H1 (cell line): ENCODE results near the gene ATG7. TPM values are rescaled to one million over a fixed set of nuclear protein-coding genes. Genes with fewer than 3 reads are reported as not detected.

Experiments used
- CTCF ChIA-PET: fragments of 300-600 bp; sonication (Branson Sonifier 250); formaldehyde crosslinking; loops from one replicate; lab custom pipeline; 2021; ENCODE audit not compliant: partially characterized antibody; lab: Charles Lee
- POLR2A ChIA-PET: fragments of 300-600 bp; sonication (Branson Sonifier 250); formaldehyde crosslinking; loops from one replicate; lab custom pipeline; 2021; ENCODE audit warnings: inconsistent platforms; ENCODE audit not compliant: partially characterized antibody; lab: Charles Lee
- DNase-seq, 2 experiments: peaks; one replicate each; pipeline versions ENCODE4 v3.0.0 to v3.0.0-alpha.2; 2010 to 2022; ENCODE audit warnings: low spot score in 2 of 2, low read depth in 1 of 2, mixed read lengths in 1 of 2
- FAIRE-seq: peaks from 2 replicates; lab custom pipeline; 2011; peaks lifted over from hg19 to GRCh38; lab: Jason Lieb, UNC
- H2AFZ ChIP-seq: 2 replicates; pipeline ENCODE4 v1.8.1; 2012; ENCODE audit warnings: low read length, inconsistent platforms
- H2AK5ac ChIP-seq: 2 replicates; pipeline ENCODE4 v1.6.1; 2013; ENCODE audit warnings: low read depth, low read length
- H2BK120ac ChIP-seq: replicated peaks from 2 replicates; pipeline ENCODE3; 2013; ENCODE audit warnings: low read depth, low read length, inconsistent platforms
- H2BK12ac ChIP-seq: 2 replicates; pipeline ENCODE4 v1.6.1; 2013; ENCODE audit warnings: low read depth, low read length
- H2BK15ac ChIP-seq: 2 replicates; pipeline ENCODE4 v1.6.1; 2013; ENCODE audit warnings: low read length
- H2BK20ac ChIP-seq: 2 replicates; pipeline ENCODE4 v1.6.1; 2013; ENCODE audit warnings: low read length
- H2BK5ac ChIP-seq: 2 replicates; pipeline ENCODE4 v1.6.1; 2013; ENCODE audit warnings: low read depth, low read length
- H3K14ac ChIP-seq: 2 replicates; pipeline ENCODE4 v1.6.1; 2013; ENCODE audit warnings: inconsistent platforms; ENCODE audit not compliant: insufficient read length
- H3K18ac ChIP-seq: 2 replicates; pipeline ENCODE4 v1.6.1; 2013; ENCODE audit warnings: low read length; ENCODE audit errors: extremely low read depth
- H3K23ac ChIP-seq: 2 replicates; pipeline ENCODE4 v1.6.1; 2013; ENCODE audit warnings: inconsistent platforms; ENCODE audit not compliant: insufficient read length
- H3K23me2 ChIP-seq: 2 replicates; pipeline ENCODE4 v1.6.1; 2013; ENCODE audit warnings: low read depth, low read length
- H3K27ac ChIP-seq: 2 replicates; pipeline ENCODE4 v1.6.1; 2011; ENCODE audit warnings: low read depth, low read length, inconsistent platforms
- H3K27me3 ChIP-seq, 4 experiments: replicated peaks in 1 of 4; 1 replicate in 1 of 4; 2 replicates in 3 of 4; pipeline versions ENCODE4 v1.6.1 to v1.8.1; 2011 to 2013; ENCODE audit warnings: low read length in 3 of 4, mild to moderate bottlenecking in 3 of 4, inconsistent platforms in 2 of 4, mixed read lengths in 2 of 4, moderate library complexity in 1 of 4; ENCODE audit not compliant: control insufficient read depth in 3 of 4, insufficient read depth in 3 of 4; ENCODE audit errors: extremely low read depth in 1 of 4
- H3K36me3 ChIP-seq, 4 experiments: 2 replicates each; pipeline versions ENCODE4 v1.6.1 to v1.8.1; 2011 to 2013; ENCODE audit warnings: mild to moderate bottlenecking in 4 of 4, low read length in 3 of 4, moderate library complexity in 2 of 4, control low read depth in 1 of 4, inconsistent platforms in 1 of 4; ENCODE audit not compliant: insufficient read depth in 4 of 4, control insufficient read depth in 2 of 4
- H3K4ac ChIP-seq: replicated peaks from 2 replicates; pipeline ENCODE3; 2013; ENCODE audit warnings: low read length, low read depth, mixed read lengths, inconsistent platforms; ENCODE audit not compliant: insufficient read length
- H3K4me1 ChIP-seq, 4 experiments: replicated peaks in 1 of 4; 1 replicate in 1 of 4; 2 replicates in 3 of 4; pipeline versions ENCODE4 v1.6.1 to v1.8.1; 2011 to 2013; ENCODE audit warnings: low read length in 3 of 4, inconsistent platforms in 2 of 4, mixed read lengths in 1 of 4; ENCODE audit not compliant: insufficient read depth in 4 of 4, control insufficient read depth in 3 of 4
- H3K4me2 ChIP-seq, 2 experiments: 2 replicates each; pipeline versions ENCODE4 v1.6.1 to v1.8.1; 2011 to 2013; ENCODE audit warnings: low read depth in 2 of 2, low read length in 2 of 2, control low read depth in 1 of 2, inconsistent platforms in 1 of 2, mild to moderate bottlenecking in 1 of 2; ENCODE audit not compliant: insufficient read depth in 1 of 2
- H3K4me3 ChIP-seq, 4 experiments: fragments of 200-600, 300-600 bp in 1 of 4; sonication (generic), shearing (Covaris generic), sonication (Bioruptor Twin) in 1 of 4; 2 replicates each; pipeline versions ENCODE4 v1.5.1 to v1.8.1; 2011 to 2016; ENCODE audit warnings: low read length in 4 of 4, low read depth in 3 of 4, control low read depth in 2 of 4, inconsistent platforms in 2 of 4, mild to moderate bottlenecking in 2 of 4, mixed read lengths in 1 of 4, moderate library complexity in 1 of 4; ENCODE audit not compliant: insufficient read depth in 2 of 4; ENCODE audit errors: extremely low read depth in 1 of 4
- H3K56ac ChIP-seq: replicated peaks from 2 replicates; pipeline ENCODE3; 2013; ENCODE audit warnings: low read depth, mild to moderate bottlenecking, mixed read lengths, low read length, inconsistent platforms; ENCODE audit not compliant: insufficient read length
- H3K79me1 ChIP-seq: 2 replicates; pipeline ENCODE4 v1.6.1; 2013; ENCODE audit warnings: low read depth, low read length, control low read depth
- H3K79me2 ChIP-seq, 2 experiments: 2 replicates each; pipeline versions ENCODE4 v1.6.1 to v1.8.1; 2012 to 2013; ENCODE audit warnings: low read length in 2 of 2, mild to moderate bottlenecking in 2 of 2, inconsistent platforms in 1 of 2; ENCODE audit not compliant: insufficient read depth in 2 of 2, control insufficient read depth in 1 of 2
- H3K9ac ChIP-seq, 4 experiments: replicated peaks in 1 of 4; 1 replicate in 1 of 4; 2 replicates in 3 of 4; pipeline versions ENCODE4 v1.6.1 to v1.8.1; 2011 to 2013; ENCODE audit warnings: low read depth in 3 of 4, low read length in 3 of 4, control low read depth in 2 of 4, mild to moderate bottlenecking in 2 of 4, moderate library complexity in 2 of 4, inconsistent platforms in 1 of 4; ENCODE audit errors: extremely low read depth in 1 of 4
- H3K9me3 ChIP-seq, 2 experiments: 2 replicates each; pipeline versions ENCODE4 v1.6.1 to v1.8.1; 2012 to 2013; ENCODE audit warnings: mild to moderate bottlenecking in 2 of 2, moderate library complexity in 2 of 2, control low read depth in 1 of 2, inconsistent platforms in 1 of 2, low read depth in 1 of 2, low read length in 1 of 2, mixed read lengths in 1 of 2; ENCODE audit not compliant: insufficient read depth in 2 of 2
- H4K20me1 ChIP-seq, 2 experiments: replicated peaks in 1 of 2; 2 replicates each; pipeline versions ENCODE3 to v1.8.1; 2011 to 2013; ENCODE audit warnings: inconsistent platforms in 2 of 2, low read length in 2 of 2, mild to moderate bottlenecking in 1 of 2; ENCODE audit not compliant: insufficient read depth in 2 of 2, control insufficient read depth in 1 of 2
- H4K5ac ChIP-seq: 2 replicates; pipeline ENCODE4 v1.6.1; 2013; ENCODE audit warnings: low read length, low read depth, mixed read lengths, inconsistent platforms; ENCODE audit not compliant: insufficient read length
- H4K8ac ChIP-seq: 2 replicates; pipeline ENCODE4 v1.8.0; 2013; ENCODE audit warnings: mild to moderate bottlenecking, moderate library complexity, low read length, inconsistent platforms; ENCODE audit not compliant: insufficient read depth; ENCODE audit errors: extremely low read depth
- H4K91ac ChIP-seq: replicated peaks from 2 replicates; pipeline ENCODE3; 2013; ENCODE audit warnings: low read length, mixed read lengths, inconsistent platforms; ENCODE audit not compliant: insufficient read length
- CHD2 ChIP-seq: IDR thresholded peaks from 2 replicates; pipeline ENCODE4 v1.6.1; 2012; ENCODE audit warnings: low read length, improper control_type of control experiment
- HDAC6 ChIP-seq: IDR thresholded peaks from one replicate; pipeline ENCODE4 v1.7.1; 2012; ENCODE audit warnings: low read depth, mild to moderate bottlenecking, inconsistent platforms, low read length, moderate library complexity
- KDM1A ChIP-seq: fragments of 200-600, 300-600 bp; sonication (generic); IDR thresholded peaks from 2 replicates; pipeline ENCODE4 v1.7.1; 2016; ENCODE audit warnings: mild to moderate bottlenecking, low read length, borderline replicate concordance
- KDM5A ChIP-seq: fragments of 200-600 bp; IDR thresholded peaks from 2 replicates; pipeline ENCODE4 v1.7.1; 2012; ENCODE audit warnings: mild to moderate bottlenecking, low read length, inconsistent platforms, mixed read lengths
- NRF1 ChIP-seq: IDR thresholded peaks from 2 replicates; pipeline ENCODE4 v1.6.1; 2011; ENCODE audit warnings: mild to moderate bottlenecking, low read depth, low read length, improper control_type of control experiment
- TEAD4 ChIP-seq: IDR thresholded peaks from 2 replicates; pipeline ENCODE4 v1.6.1; 2012; ENCODE audit warnings: low read depth, low read length, inconsistent platforms, mixed read lengths
- YY1 ChIP-seq: IDR thresholded peaks from 2 replicates; pipeline ENCODE4 v1.6.1; 2011; ENCODE audit warnings: low read depth, mild to moderate bottlenecking, low read length
- WGBS, 2 experiments: shearing (Covaris generic) in 1 of 2; methylation state at CpG; one replicate each; pipeline versions ENCODE4 v1.1.6 to v1.1.7; 2013 to 2015; ENCODE audit warnings: low lambda C conversion rate in 2 of 2, mixed read lengths in 2 of 2, inconsistent platforms in 1 of 2, low coverage in 1 of 2, missing lambda C conversion rate in 1 of 2; ENCODE audit not compliant: insufficient replicate concordance in 2 of 2, insufficient coverage in 1 of 2, insufficient read length in 1 of 2; ENCODE audit errors: extremely low coverage in 1 of 2, missing lambda C conversion rate in 1 of 2; 5-methylcytosine and 5-hydroxymethylcytosine counted together
- polyA plus RNA-seq, 7 experiments: library from polyadenylated mRNA; depleted of rRNA in 3 of 7; stranded (reverse) in 5 of 7; unstranded in 2 of 7; fragments of >200 nt in 5 of 7; fragments of 200-250 nt in 2 of 7; gene quantifications; 1 replicate in 5 of 7; 2 replicates in 1 of 7; 4 replicates in 1 of 7; pipeline versions ENCODE4 v1.2.1 to v1.2.3, GENCODE V29; 2011 to 2013; ENCODE audit warnings: missing spikeins in 2 of 7, mixed read lengths in 2 of 7
- total RNA-seq: library from RNA; stranded (reverse); fragmentation: NEBNext Ultra II Directional; extraction: Animal tissue kit (Norgen Biotek cat#: 25700); gene quantifications from 2 replicates; pipeline ENCODE4 v1.2.1, GENCODE V29; 2021

ATG7 gene
- total and polyA plus RNA-seq, 2 of the 8 experiments (the other 6 are each of a cell fraction or from before 2014, with no cell fraction given) = 15.0 to 19.1 TPM

- Histone ChIP-seq H3K23ac (no peak overlapping the region), H2AK5ac (no peak overlapping the region), H3K56ac (no peak overlapping the region), H2BK20ac (no peak overlapping the region), H2BK120ac (no peak overlapping the region), H3K79me2 (no peaks in the 10 kb centered on the region), H3K18ac (no peak overlapping the region), H2AFZ (no peak overlapping the region), H3K27ac (no peak overlapping the region), H4K91ac (no peak overlapping the region), H4K5ac (no peak overlapping the region), H3K9ac (no peak overlapping the region), H4K20me1 (no peaks in the 10 kb centered on the region), H3K4me2 (no peak overlapping the region), H3K27me3 (no peaks in the 10 kb centered on the region), H3K79me1 (no peaks in the 10 kb centered on the region), H3K4me3 (no peak overlapping the region), H2BK15ac (no peak overlapping the region), H3K36me3 (no peaks in the 10 kb centered on the region), H2BK5ac (no peak overlapping the region), H3K4ac (no peak overlapping the region), H4K8ac (no peak overlapping the region), H3K4me1 (no peaks in the 10 kb centered on the region; a peak in 1 of 7 replicates), H3K14ac (no peak overlapping the region), H2BK12ac (no peak overlapping the region), H3K23me2 (no peaks in the 10 kb centered on the region), H3K9me3 (no peaks in the 10 kb centered on the region)
- TF ChIP-seq TEAD4 = no peak
- TF ChIP-seq KDM1A = no peak
- TF ChIP-seq YY1 = no peak
- TF ChIP-seq HDAC6 = no peak
- no peak for TF ChIP-seq NRF1
- TF ChIP-seq KDM5A = no peak
- TF ChIP-seq CHD2 = no peak
- FAIRE-seq (no peak), DNase-seq (no peak)
- WGBS, 2 experiments = 88% methylated on average over 8 of the region's 8 CpGs; no CpG with 5 or more reads in 1 of the 2 experiments
- CTCF ChIA-PET = interaction anchor here (0.9 to 1.4 kb wide), 5 partner anchors 10 to 281 kb away, joined by 3 to 4 read pairs (median 3); no protein-coding TSS in a partner anchor
- POLR2A ChIA-PET = no interaction called here
Observed at GRCh38 chr3:11522953-11523571, 250.9 kb downstream of the ATG7 start.
